Melanocyte of skin (primary cell): ENCODE data around the gene SCAPER. TPM values are rescaled to one million over a fixed set of nuclear protein-coding genes. Genes with fewer than 3 reads are reported as not detected.

Experiments
- small RNA-seq, 2 donors: library from RNA; depleted of rRNA; stranded (forward); fragments of <200 nt; gene quantifications; one replicate each; pipeline ENCODE3, GENCODE V24; 2012
- total RNA-seq, 2 donors: library from RNA; depleted of rRNA; stranded (reverse); fragments of >200 nt; gene quantifications; 2 replicates each; pipeline ENCODE4 v1.2.3, GENCODE V29; 2012

The SCAPER gene, protein sequence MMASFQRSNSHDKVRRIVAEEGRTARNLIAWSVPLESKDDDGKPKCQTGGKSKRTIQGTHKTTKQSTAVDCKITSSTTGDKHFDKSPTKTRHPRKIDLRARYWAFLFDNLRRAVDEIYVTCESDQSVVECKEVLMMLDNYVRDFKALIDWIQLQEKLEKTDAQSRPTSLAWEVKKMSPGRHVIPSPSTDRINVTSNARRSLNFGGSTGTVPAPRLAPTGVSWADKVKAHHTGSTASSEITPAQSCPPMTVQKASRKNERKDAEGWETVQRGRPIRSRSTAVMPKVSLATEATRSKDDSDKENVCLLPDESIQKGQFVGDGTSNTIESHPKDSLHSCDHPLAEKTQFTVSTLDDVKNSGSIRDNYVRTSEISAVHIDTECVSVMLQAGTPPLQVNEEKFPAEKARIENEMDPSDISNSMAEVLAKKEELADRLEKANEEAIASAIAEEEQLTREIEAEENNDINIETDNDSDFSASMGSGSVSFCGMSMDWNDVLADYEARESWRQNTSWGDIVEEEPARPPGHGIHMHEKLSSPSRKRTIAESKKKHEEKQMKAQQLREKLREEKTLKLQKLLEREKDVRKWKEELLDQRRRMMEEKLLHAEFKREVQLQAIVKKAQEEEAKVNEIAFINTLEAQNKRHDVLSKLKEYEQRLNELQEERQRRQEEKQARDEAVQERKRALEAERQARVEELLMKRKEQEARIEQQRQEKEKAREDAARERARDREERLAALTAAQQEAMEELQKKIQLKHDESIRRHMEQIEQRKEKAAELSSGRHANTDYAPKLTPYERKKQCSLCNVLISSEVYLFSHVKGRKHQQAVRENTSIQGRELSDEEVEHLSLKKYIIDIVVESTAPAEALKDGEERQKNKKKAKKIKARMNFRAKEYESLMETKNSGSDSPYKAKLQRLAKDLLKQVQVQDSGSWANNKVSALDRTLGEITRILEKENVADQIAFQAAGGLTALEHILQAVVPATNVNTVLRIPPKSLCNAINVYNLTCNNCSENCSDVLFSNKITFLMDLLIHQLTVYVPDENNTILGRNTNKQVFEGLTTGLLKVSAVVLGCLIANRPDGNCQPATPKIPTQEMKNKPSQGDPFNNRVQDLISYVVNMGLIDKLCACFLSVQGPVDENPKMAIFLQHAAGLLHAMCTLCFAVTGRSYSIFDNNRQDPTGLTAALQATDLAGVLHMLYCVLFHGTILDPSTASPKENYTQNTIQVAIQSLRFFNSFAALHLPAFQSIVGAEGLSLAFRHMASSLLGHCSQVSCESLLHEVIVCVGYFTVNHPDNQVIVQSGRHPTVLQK (N-terminal part only)
- 1 to 10 TPM; 9.6 to 9.7 TPM for total RNA-seq

GRCh38 chr15:76905013-76905839, at the start of gene SCAPER:
SCAPER (minus strand) TSS chr15:76905340; CDS start chr15:76883817, 21,523 bp downstream.

GRCh38 chr15:76931397-76932134, 26.4 kb upstream of the SCAPER start, which contains the start of gene RCN2:
RCN2 (plus strand) TSS chr15:76931749; CDS start chr15:76931842, 93 bp downstream.

GRCh38 chr15:76336254-76337058, 568.7 kb downstream of the SCAPER start, which contains the start of gene ISL2:
ISL2 (plus strand) TSS chr15:76336773; CDS start chr15:76336884, 111 bp downstream.

GRCh38 chr15:76311100-76311953, 593.8 kb downstream of the SCAPER start, which contains the start of gene ETFA:
ETFA (minus strand) TSS chr15:76311469; CDS start chr15:76311388, 81 bp downstream.

Small RNA genes lying within 50 kb of the gene (small RNA-seq; reads per million reads assigned to genes)
- gene AC090751.1 (0 reads per million in 2 donors), gene MIR3713 (0 reads per million in 2 donors)

Other genes starting within 250 kb of the SCAPER start
- gene RCN2, start 26.4 kb upstream of the SCAPER start, total RNA-seq: 10 to 100 TPM; 35.4 to 44.3 TPM
- gene PSTPIP1, start 89.8 kb upstream of the SCAPER start, total RNA-seq: under 1 TPM in 1 of 2 donors, not detected in 1; 0.34 TPM
- 100 to 1,000 TPM; 232 to 236 TPM for gene TSPAN3, start 165.8 kb upstream of the SCAPER start, total RNA-seq